B cell (primary cell): ENCODE measurements around the gene KCND2. TPM values are rescaled to one million over a fixed set of nuclear protein-coding genes. Genes with fewer than 3 reads are reported as not detected.

Experiments used
- ATAC-seq: fragments of 200-7000 bp; cut with Tn5 transposase; one replicate; pipeline ENCODE4 v1.10.0; 2021; ENCODE audit warnings: low read depth, mild to moderate bottlenecking, moderate number of reproducible peaks, moderate library complexity
- CTCF ChIA-PET: fragments of 350-600 bp; sonication (Branson Sonifier 250); formaldehyde crosslinking; loops from one replicate; lab custom pipeline; 2021; ENCODE audit warnings: antibody characterized with exemption, inconsistent platforms; lab: Charles Lee
- POLR2A ChIA-PET: fragments of 350-600 bp; sonication (Branson Sonifier 250); formaldehyde crosslinking; loops from one replicate; lab custom pipeline; 2021; ENCODE audit warnings: antibody characterized with exemption; lab: Charles Lee
- DNase-seq: peaks from one replicate; pipeline ENCODE4 v3.0.0; 2013
- H2AFZ ChIP-seq: 2 replicates; pipeline ENCODE4 v1.6.1; 2012; ENCODE audit warnings: mild to moderate bottlenecking, low read depth, low read length; ENCODE audit not compliant: insufficient read depth, poor library complexity, severe bottlenecking
- H3K27ac ChIP-seq, 2 donors: 1 replicate in 1 of 2; 2 replicates in 1 of 2; pipeline ENCODE4 v1.5.1; 2012 to 2013; ENCODE audit warnings: low read length in 2 of 2, mild to moderate bottlenecking in 2 of 2, moderate library complexity in 1 of 2
- H3K27me3 ChIP-seq, 4 experiments: fragments of 200-600 bp in 1 of 4; sonication (generic) in 1 of 4; replicated peaks in 1 of 4; 1 replicate in 2 of 4; 2 replicates in 2 of 4; pipeline versions ENCODE4 v1.6.1 to v1.7.0; 2013 to 2016; ENCODE audit warnings: low read length in 3 of 4, mild to moderate bottlenecking in 2 of 4, mixed read lengths in 1 of 4, moderate library complexity in 1 of 4; ENCODE audit not compliant: insufficient read depth in 4 of 4, control insufficient read depth in 3 of 4; ENCODE audit errors: control extremely low read depth in 1 of 4
- H3K36me3 ChIP-seq, 2 experiments: replicated peaks in 1 of 2; 1 replicate in 1 of 2; 2 replicates in 1 of 2; pipeline versions ENCODE4 v1.6.1 to v1.7.1; 2013; ENCODE audit warnings: low read length in 1 of 2; ENCODE audit not compliant: insufficient read depth in 2 of 2, control insufficient read depth in 1 of 2; ENCODE audit errors: control extremely low read depth in 1 of 2, extremely low read depth in 1 of 2
- H3K4me1 ChIP-seq, 2 donors: fragments of 200-600 bp in 1 of 2; sonication (generic) in 1 of 2; 1 replicate in 1 of 2; 2 replicates in 1 of 2; pipeline versions ENCODE4 v1.5.1 to v1.6.1; 2013 to 2017; ENCODE audit warnings: low read length in 2 of 2; ENCODE audit not compliant: control insufficient read depth in 2 of 2, insufficient read depth in 2 of 2
- H3K4me2 ChIP-seq: replicated peaks from 2 replicates; pipeline ENCODE3; 2012; ENCODE audit warnings: mild to moderate bottlenecking, low read depth, low read length; ENCODE audit not compliant: poor library complexity, severe bottlenecking
- H3K4me3 ChIP-seq, 5 experiments: fragments of 200-600 bp in 1 of 5; sonication (generic) in 1 of 5; 1 replicate in 3 of 5; 2 replicates in 2 of 5; pipeline versions ENCODE4 v1.5.1 to v1.7.0; 2011 to 2016; ENCODE audit warnings: low read length in 4 of 5, mild to moderate bottlenecking in 4 of 5, low read depth in 2 of 5, control low read depth in 1 of 5, moderate library complexity in 1 of 5; ENCODE audit not compliant: insufficient read depth in 1 of 5; ENCODE audit errors: control extremely low read depth in 1 of 5, extremely low read depth in 1 of 5
- H3K79me2 ChIP-seq: fragments of 200-600 bp; sonication (generic); one replicate; pipeline ENCODE4 v1.6.0; 2016; ENCODE audit warnings: low read length; ENCODE audit not compliant: control insufficient read depth, insufficient read depth
- H3K9ac ChIP-seq: fragments of 200-600 bp; sonication (generic); 2 replicates; pipeline ENCODE4 v1.6.1; 2017; ENCODE audit warnings: mild to moderate bottlenecking, low read length, moderate library complexity
- H3K9me3 ChIP-seq, 3 donors: one replicate each; pipeline versions ENCODE4 v1.6.1 to v1.7.1; 2013; ENCODE audit warnings: low read length in 2 of 3; ENCODE audit not compliant: control insufficient read depth in 2 of 3, insufficient read depth in 1 of 3; ENCODE audit errors: control extremely low read depth in 1 of 3
- H4K20me1 ChIP-seq: 2 replicates; pipeline ENCODE4 v1.6.0; 2012; ENCODE audit warnings: mild to moderate bottlenecking, low read length; ENCODE audit not compliant: insufficient read depth, control insufficient read depth, poor library complexity, severe bottlenecking
- H3K27ac Mint-ChIP-seq: one replicate; pipeline ENCODE4 v1.8.0; 2021; ENCODE audit warnings: mixed read lengths
- H3K27me3 Mint-ChIP-seq: one replicate; pipeline ENCODE4 v1.8.0; 2021; ENCODE audit warnings: mixed read lengths
- H3K4me1 Mint-ChIP-seq: one replicate; pipeline ENCODE4 v1.8.0; 2021; ENCODE audit warnings: mixed read lengths
- H3K4me3 Mint-ChIP-seq: one replicate; pipeline ENCODE4 v1.8.0; 2021; ENCODE audit warnings: mixed read lengths
- H3K9me3 Mint-ChIP-seq: one replicate; pipeline ENCODE4 v1.8.0; 2022; ENCODE audit warnings: mixed read lengths; ENCODE audit not compliant: insufficient read depth
- CTCF ChIP-seq: fragments of 200-600 bp; IDR thresholded peaks from one replicate; pipeline ENCODE4 v1.8.0; 2022; ENCODE audit warnings: antibody characterized with exemption, mild to moderate bottlenecking
- EZH2 ChIP-seq: IDR thresholded peaks from 2 replicates; pipeline ENCODE4 v1.6.1; 2012; ENCODE audit warnings: borderline replicate concordance, low read depth, mild to moderate bottlenecking, moderate library complexity, low read length; ENCODE audit not compliant: insufficient read depth, poor library complexity, severe bottlenecking
- WGBS: methylation state at CpG from one replicate; pipeline ENCODE4 v1.1.5; 2013; ENCODE audit warnings: missing lambda C conversion rate; ENCODE audit not compliant: insufficient coverage; 5-methylcytosine and 5-hydroxymethylcytosine counted together
- intact Hi-C: fragments of 100-400 bp; cut with micrococcal nuclease; formaldehyde crosslinking; loops from one replicate; pipeline ENCODE4 v1.10.0; 2022
- polyA plus RNA-seq: library from polyadenylated mRNA; depleted of rRNA; stranded (reverse); fragments of >200 nt; gene quantifications from 2 replicates; pipeline ENCODE4 v1.2.3, GENCODE V29; 2012
- total RNA-seq, 2 donors: library from RNA; stranded (reverse); fragments of 120-200 nt in 1 of 2; gene quantifications; 1 replicate in 1 of 2; 2 replicates in 1 of 2; pipeline versions ENCODE4 v1.2.3 to v1.2.4, GENCODE V29; 2013 to 2022

KCND2 gene
- total and polyA plus RNA-seq, 2 donors (not counting 1 experiment from before 2014, with no cell fraction given), result not detected

- intact Hi-C loops, result no loop called here
- Mint-ChIP-seq H3K4me1 (no peaks in the 10 kb centered on the region), H3K9me3 (no peaks in the 10 kb centered on the region), H3K27me3 (no peaks in the 10 kb centered on the region), H3K27ac (no peak overlapping the region), H3K4me3 (no peak overlapping the region)
- H3K4me2 ChIP-seq, result no peak overlapping the region
- ChIA-PET CTCF (no interaction called here), POLR2A (no interaction called here)
- no peak overlapping the region for H3K4me3 ChIP-seq
- ATAC-seq, result no peak
- WGBS, result no CpG with 5 or more reads among the region's 1 CpG
- H3K4me1 ChIP-seq, result no peaks in the 10 kb centered on the region
- H3K79me2 ChIP-seq, result no peaks in the 10 kb centered on the region
- no peak for DNase-seq
- H3K9ac ChIP-seq, result no peak overlapping the region
- TF ChIP-seq EZH2 (no peak), CTCF (no peak)
- no peaks in the 10 kb centered on the region for H3K9me3 ChIP-seq
- no peaks in the 10 kb centered on the region for H4K20me1 ChIP-seq
- H3K36me3 ChIP-seq, result no peaks in the 10 kb centered on the region
- no peak overlapping the region for H2AFZ ChIP-seq
- H3K27me3 ChIP-seq, result no peaks in the 10 kb centered on the region
- H3K27ac ChIP-seq, result no peak overlapping the region
These were observed 404.6 kb downstream of the KCND2 start for GRCh38 chr7:120677535-120677934.

- no peak overlapping the region for H3K4me2 ChIP-seq
- no peaks in the 10 kb centered on the region for H3K79me2 ChIP-seq
- H3K4me3 ChIP-seq, result no peak overlapping the region
- intact Hi-C loops, result no loop called here
- Mint-ChIP-seq H3K4me3 (no peak overlapping the region), H3K4me1 (no peaks in the 10 kb centered on the region), H3K27me3 (peaks cover 3% of the 10 kb centered on the region), H3K9me3 (no peaks in the 10 kb centered on the region), H3K27ac (no peak overlapping the region)
- H3K36me3 ChIP-seq, result no peaks in the 10 kb centered on the region
- CTCF ChIA-PET, result no interaction called here
- H3K9ac ChIP-seq, result no peak overlapping the region
- 100% methylated on average over 1 of the region's 1 CpG for WGBS
- POLR2A ChIA-PET, result no interaction called here
- no peaks in the 10 kb centered on the region for H4K20me1 ChIP-seq
- no peaks in the 10 kb centered on the region for H3K9me3 ChIP-seq
- H3K27me3 ChIP-seq, result no peaks in the 10 kb centered on the region
- ATAC-seq (no peak), DNase-seq (no peak)
- no peaks in the 10 kb centered on the region for H3K4me1 ChIP-seq
- no peak overlapping the region for H2AFZ ChIP-seq
- H3K27ac ChIP-seq, result no peak overlapping the region
- TF ChIP-seq EZH2 (no peak), CTCF (no peak)
These were observed 408.0 kb downstream of the KCND2 start for GRCh38 chr7:120680985-120681384.
